ENCODE data around the gene FYN. TPM values are rescaled to one million over a fixed set of nuclear protein-coding genes. Genes with fewer than 3 reads are reported as not detected.

FYN gene
- total and polyA plus RNA-seq, 9 of the 15 experiments (the other 6 are each of a cell fraction or from before 2014, with no cell fraction given): 2.9 to 22.1 (median 11.4) TPM

DNA sequence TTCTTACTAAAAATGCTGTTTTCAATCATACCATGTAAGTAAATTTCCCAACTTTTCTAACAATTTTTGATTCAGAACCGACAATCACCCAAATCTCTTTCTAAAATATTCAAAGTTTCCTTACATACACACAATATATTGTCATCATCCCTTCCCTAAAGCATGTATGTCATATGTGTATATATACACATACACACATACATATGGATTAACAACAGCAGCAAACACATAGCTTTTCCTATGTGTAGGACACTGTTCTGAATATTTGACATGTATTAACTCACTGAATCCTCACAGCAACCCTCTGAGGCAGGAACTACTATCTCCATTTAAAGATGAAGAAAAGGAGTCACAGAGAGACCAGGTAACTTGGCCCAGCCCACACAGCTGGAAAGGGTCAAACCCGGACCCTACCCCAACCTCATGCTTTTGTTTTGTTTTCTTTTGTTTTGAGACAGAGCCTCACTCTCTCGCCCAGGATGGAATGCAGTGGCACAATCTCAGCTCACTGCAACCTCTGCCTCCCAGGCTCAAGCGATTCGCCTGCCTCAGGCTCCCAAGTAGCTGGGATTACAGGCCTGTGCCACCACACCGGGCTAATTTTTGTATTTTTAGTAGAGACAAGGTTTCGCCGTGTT is 7.2 kb downstream of the FYN start (continued):
- TF ChIP-seq TOE1 (IDR thresholded peaks at IDR 0.05; ENCODE audit: borderline replicate concordance) (no peak), TOE1 (CRISPR knock-in tag; IDR thresholded peaks at IDR 0.05; ENCODE audit: borderline replicate concordance, low read depth) (no peak), CXXC5 (CRISPR knock-in tag; IDR thresholded peaks at IDR 0.05) (no peak), ZBTB1 (CRISPR knock-in tag; IDR thresholded peaks at IDR 0.05; ENCODE audit: borderline replicate concordance, low read depth) (no peak)

DNA sequence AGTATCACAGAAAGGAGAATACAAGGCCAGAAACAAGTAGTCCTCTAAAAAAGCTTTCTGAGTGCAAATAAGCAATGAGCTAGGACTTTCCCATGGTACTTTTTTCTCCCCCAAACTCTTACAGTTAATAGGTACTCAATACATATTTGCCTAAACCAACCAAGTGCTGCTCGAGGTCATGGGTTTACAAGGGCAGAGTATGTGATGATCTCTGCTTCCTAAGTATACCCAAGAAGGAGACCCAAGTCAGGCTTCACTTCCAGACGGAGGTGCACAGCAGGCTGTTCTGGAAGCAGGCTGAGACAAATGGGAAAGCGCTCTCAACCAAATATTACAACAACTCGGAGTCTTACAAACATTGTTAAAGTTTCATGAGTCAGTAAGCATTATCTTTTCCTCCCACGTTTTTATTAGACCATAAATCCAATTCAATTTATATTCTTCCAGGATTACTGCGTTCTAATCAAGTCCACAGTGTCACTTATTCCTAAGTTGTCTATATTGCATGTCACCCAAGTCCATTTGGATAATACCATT is 8.1 kb downstream of the FYN start:
- Histone ChIP-seq H3K9me1 (ENCODE audit: control insufficient read depth, insufficient read depth, low read length) (no peaks in the 10 kb centered on the region), H3K36me3 (ENCODE audit: control insufficient read depth, insufficient read depth, low read length) (no peaks in the 10 kb centered on the region), H2AFZ (ENCODE audit: low read depth, low read length) (no peak overlapping the region), H3K9me3 (replicated peaks; ENCODE audit: control insufficient read depth, insufficient read depth, low read depth, low read length) (no peaks in the 10 kb centered on the region), H3K27ac (ENCODE audit: extremely low read depth, low read depth, low read length) (no peak overlapping the region), H3K79me2 (ENCODE audit: control insufficient read depth, insufficient read depth, low read length) (no peaks in the 10 kb centered on the region), H3K4me2 (ENCODE audit: insufficient read depth, low read length) (no peak overlapping the region), H3K27me3 (ENCODE audit: control insufficient read depth in 2 of 2, insufficient read depth in 2 of 2, low read length in 2 of 2) (peaks cover 0 to 18% of the 10 kb centered on the region in 2 experiments; a peak in 3 of 5 replicates), H3K4me1 (replicated peaks in 1 of 2; ENCODE audit: control insufficient read depth in 2 of 2, insufficient read depth in 2 of 2, low read length in 2 of 2) (peaks cover 0 to 6% of the 10 kb centered on the region in 2 experiments; a peak in 3 of 5 replicates), H3K9ac (ENCODE audit: insufficient read depth in 1 of 2, low read depth in 2 of 2, low read length in 2 of 2) (no peak overlapping the region), H4K20me1 (replicated peaks; ENCODE audit: control insufficient read depth, insufficient read depth, low read length) (peaks cover 7% of the 10 kb centered on the region; the same call in 1 of the 2 replicates), H3K4me3 (no peak overlapping the region)
- POLR2A ChIA-PET: no interaction called here
- in situ Hi-C loops (cut with MboI): no loop called here
- no TSS peak for BruUV-seq (replicated peaks)
- CTCF ChIA-PET (ENCODE audit: low intra/inter-chr PET ratio): no interaction called here
- FAIRE-seq (no peak), DNase-seq (ENCODE audit: extremely low read depth in 1 of 4, low spot score in 3 of 4) (no peak), ATAC-seq (no peak)
- 11% methylated on average over 6 of the region's 6 CpGs for WGBS (ENCODE audit: insufficient coverage, low coverage, missing lambda C conversion rate)
- intact Hi-C loops (cut with micrococcal nuclease): no loop called here
- no peak for TF ChIP-seq ZNF239 (CRISPR knock-in tag; IDR thresholded peaks at IDR 0.05)
- TF ChIP-seq, protein P1, sequence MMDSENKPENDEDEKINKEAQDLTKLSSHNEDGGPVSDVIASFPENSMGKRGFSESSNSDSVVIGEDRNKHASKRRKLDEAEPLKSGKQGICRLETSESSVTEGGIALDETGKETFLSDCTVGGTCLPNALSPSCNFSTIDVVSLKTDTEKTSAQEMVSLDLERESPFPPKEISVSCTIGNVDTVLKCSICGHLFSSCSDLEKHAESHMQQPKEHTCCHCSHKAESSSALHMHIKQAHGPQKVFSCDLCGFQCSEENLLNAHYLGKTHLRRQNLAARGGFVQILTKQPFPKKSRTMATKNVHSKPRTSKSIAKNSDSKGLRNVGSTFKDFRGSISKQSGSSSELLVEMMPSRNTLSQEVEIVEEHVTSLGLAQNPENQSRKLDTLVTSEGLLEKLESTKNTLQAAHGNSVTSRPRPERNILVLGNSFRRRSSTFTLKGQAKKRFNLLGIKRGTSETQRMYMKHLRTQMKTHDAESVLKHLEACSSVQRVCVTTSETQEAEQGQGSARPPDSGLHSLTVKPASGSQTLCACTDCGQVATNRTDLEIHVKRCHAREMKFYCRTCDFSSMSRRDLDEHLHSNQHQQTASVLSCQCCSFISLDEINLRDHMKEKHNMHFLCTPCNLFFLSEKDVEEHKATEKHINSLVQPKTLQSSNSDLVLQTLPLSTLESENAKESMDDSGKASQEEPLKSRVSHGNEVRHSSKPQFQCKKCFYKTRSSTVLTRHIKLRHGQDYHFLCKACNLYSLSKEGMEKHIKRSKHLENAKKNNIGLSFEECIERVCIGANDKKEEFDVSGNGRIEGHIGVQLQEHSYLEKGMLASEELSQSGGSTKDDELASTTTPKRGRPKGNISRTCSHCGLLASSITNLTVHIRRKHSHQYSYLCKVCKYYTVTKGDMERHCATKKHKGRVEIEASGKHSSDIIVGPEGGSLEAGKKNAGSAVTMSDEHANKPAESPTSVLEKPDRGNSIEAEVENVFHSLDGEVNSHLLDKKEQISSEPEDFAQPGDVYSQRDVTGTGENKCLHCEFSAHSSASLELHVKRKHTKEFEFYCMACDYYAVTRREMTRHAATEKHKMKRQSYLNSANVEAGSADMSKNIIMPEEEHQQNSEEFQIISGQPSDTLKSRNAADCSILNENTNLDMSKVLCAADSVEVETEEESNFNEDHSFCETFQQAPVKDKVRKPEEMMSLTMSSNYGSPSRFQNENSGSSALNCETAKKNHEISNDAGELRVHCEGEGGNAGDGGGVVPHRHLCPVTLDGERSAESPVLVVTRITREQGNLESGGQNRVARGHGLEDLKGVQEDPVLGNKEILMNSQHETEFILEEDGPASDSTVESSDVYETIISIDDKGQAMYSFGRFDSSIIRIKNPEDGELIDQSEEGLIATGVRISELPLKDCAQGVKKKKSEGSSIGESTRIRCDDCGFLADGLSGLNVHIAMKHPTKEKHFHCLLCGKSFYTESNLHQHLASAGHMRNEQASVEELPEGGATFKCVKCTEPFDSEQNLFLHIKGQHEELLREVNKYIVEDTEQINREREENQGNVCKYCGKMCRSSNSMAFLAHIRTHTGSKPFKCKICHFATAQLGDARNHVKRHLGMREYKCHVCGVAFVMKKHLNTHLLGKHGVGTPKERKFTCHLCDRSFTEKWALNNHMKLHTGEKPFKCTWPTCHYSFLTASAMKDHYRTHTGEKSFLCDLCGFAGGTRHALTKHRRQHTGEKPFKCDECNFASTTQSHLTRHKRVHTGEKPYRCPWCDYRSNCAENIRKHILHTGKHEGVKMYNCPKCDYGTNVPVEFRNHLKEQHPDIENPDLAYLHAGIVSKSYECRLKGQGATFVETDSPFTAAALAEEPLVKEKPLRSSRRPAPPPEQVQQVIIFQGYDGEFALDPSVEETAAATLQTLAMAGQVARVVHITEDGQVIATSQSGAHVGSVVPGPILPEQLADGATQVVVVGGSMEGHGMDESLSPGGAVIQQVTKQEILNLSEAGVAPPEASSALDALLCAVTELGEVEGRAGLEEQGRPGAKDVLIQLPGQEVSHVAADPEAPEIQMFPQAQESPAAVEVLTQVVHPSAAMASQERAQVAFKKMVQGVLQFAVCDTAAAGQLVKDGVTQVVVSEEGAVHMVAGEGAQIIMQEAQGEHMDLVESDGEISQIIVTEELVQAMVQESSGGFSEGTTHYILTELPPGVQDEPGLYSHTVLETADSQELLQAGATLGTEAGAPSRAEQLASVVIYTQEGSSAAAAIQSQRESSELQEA (IDR thresholded peaks at IDR 0.05; ENCODE audit: low read depth): no peak
- TF ChIP-seq, protein P2, sequence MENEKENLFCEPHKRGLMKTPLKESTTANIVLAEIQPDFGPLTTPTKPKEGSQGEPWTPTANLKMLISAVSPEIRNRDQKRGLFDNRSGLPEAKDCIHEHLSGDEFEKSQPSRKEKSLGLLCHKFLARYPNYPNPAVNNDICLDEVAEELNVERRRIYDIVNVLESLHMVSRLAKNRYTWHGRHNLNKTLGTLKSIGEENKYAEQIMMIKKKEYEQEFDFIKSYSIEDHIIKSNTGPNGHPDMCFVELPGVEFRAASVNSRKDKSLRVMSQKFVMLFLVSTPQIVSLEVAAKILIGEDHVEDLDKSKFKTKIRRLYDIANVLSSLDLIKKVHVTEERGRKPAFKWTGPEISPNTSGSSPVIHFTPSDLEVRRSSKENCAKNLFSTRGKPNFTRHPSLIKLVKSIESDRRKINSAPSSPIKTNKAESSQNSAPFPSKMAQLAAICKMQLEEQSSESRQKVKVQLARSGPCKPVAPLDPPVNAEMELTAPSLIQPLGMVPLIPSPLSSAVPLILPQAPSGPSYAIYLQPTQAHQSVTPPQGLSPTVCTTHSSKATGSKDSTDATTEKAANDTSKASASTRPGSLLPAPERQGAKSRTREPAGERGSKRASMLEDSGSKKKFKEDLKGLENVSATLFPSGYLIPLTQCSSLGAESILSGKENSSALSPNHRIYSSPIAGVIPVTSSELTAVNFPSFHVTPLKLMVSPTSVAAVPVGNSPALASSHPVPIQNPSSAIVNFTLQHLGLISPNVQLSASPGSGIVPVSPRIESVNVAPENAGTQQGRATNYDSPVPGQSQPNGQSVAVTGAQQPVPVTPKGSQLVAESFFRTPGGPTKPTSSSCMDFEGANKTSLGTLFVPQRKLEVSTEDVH (IDR thresholded peaks at IDR 0.05; ENCODE audit: low read depth, partially characterized antibody): no peak
- TF ChIP-seq ZNF384 (IDR thresholded peaks at IDR 0.05; ENCODE audit: low read depth, low read length): no peak
- no peak for TF ChIP-seq POU5F1 (IDR thresholded peaks at IDR 0.05; ENCODE audit: borderline replicate concordance, low read depth, low read length, partially characterized antibody)

All from K562 (cell line).